H1 (cell line): ENCODE data around the gene PHF14.

Experiments
- CBX8 ChIP-seq: fragments of 300-800, 300-1000 bp; sonication (generic); IDR thresholded peaks from 2 replicates; pipeline ENCODE4 v1.7.1; 2016; ENCODE audit warnings: low read depth, low read length, borderline replicate concordance
- CEBPB ChIP-seq: IDR thresholded peaks from 2 replicates; pipeline ENCODE4 v1.6.1; 2012; ENCODE audit warnings: low read depth, low read length
- CTCF ChIP-seq, 3 experiments: IDR thresholded peaks; 1 replicate in 2 of 3; 2 replicates in 1 of 3; pipeline versions ENCODE4 v1.5.1 to v1.6.1; 2011; ENCODE audit warnings: low read length in 3 of 3, mild to moderate bottlenecking in 3 of 3, inconsistent platforms in 2 of 3, low read depth in 1 of 3, moderate library complexity in 1 of 3; ENCODE audit not compliant: insufficient read depth in 1 of 3; ENCODE audit errors: control extremely low read depth in 1 of 3
- EGR1 ChIP-seq: IDR thresholded peaks from 2 replicates; pipeline ENCODE4 v1.6.1; 2011; ENCODE audit warnings: low read depth, low read length, borderline replicate concordance
- EZH2 ChIP-seq: fragments of 200-600 bp; sonication (generic); IDR thresholded peaks from 2 replicates; pipeline ENCODE4 v1.7.1; 2012; ENCODE audit warnings: low read depth, mild to moderate bottlenecking, moderate library complexity, low read length, inconsistent platforms; ENCODE audit not compliant: severe bottlenecking
- KDM4A ChIP-seq: IDR thresholded peaks from one replicate; pipeline ENCODE4 v1.7.1; 2012; ENCODE audit warnings: low read depth, mild to moderate bottlenecking, moderate library complexity, low read length, inconsistent platforms; ENCODE audit not compliant: severe bottlenecking
- PHF8 ChIP-seq: fragments of 200-600 bp; sonication (generic); conservative IDR thresholded peaks from 2 replicates; pipeline ENCODE4 v1.7.1; 2012; ENCODE audit warnings: low read depth, mild to moderate bottlenecking, inconsistent platforms, low read length, moderate library complexity
- POLR2A ChIP-seq, 2 experiments: IDR thresholded peaks; 1 replicate in 1 of 2; 2 replicates in 1 of 2; pipeline ENCODE4 v1.6.1; 2011; ENCODE audit warnings: low read depth in 2 of 2, low read length in 2 of 2, mild to moderate bottlenecking in 2 of 2; ENCODE audit errors: control extremely low read depth in 1 of 2
- POLR2AphosphoS5 ChIP-seq: IDR thresholded peaks from 2 replicates; pipeline ENCODE4 v1.6.1; 2011; ENCODE audit warnings: low read depth, low read length
- TAF1 ChIP-seq: IDR thresholded peaks from 2 replicates; pipeline ENCODE4 v1.6.1; 2011; ENCODE audit warnings: mild to moderate bottlenecking, low read depth, low read length
- USF2 ChIP-seq: IDR thresholded peaks from 2 replicates; pipeline ENCODE4 v1.6.1; 2011; ENCODE audit warnings: low read length, improper control_type of control experiment
- ZNF274 ChIP-seq: IDR thresholded peaks from 2 replicates; pipeline ENCODE4 v1.7.0; 2012; ENCODE audit warnings: low read length, borderline replicate concordance; ENCODE audit errors: extremely low read depth

GRCh38 chr7:11141541-11141940, 167.9 kb downstream of the PHF14 start:
- TF ChIP-seq TAF1 (no peak), EZH2 (no peak), POLR2AphosphoS5 (no peak), POLR2A (IDR thresholded peaks at IDR 0.05; ENCODE audit: control extremely low read depth in 1 of 2, low read depth in 2 of 2, low read length in 2 of 2) (no peak), CTCF (IDR thresholded peaks at IDR 0.05; ENCODE audit: control extremely low read depth in 1 of 3, insufficient read depth in 1 of 3, low read depth in 1 of 3, low read length in 3 of 3) (no peak), KDM4A (no peak), CBX8 (no peak), ZNF274 (no peak), CEBPB (no peak), EGR1 (no peak), PHF8 (no peak), USF2 (no peak)
